GM19099 (cell line): ENCODE data around the gene MRPL44.

Experiments
- POLR2A ChIP-seq: IDR thresholded peaks from 3 replicates; pipeline ENCODE4 v1.6.1; 2011; ENCODE audit warnings: low read depth; ENCODE audit not compliant: insufficient read length; ENCODE audit errors: extremely low read depth

The MRPL44 gene

DNA sequence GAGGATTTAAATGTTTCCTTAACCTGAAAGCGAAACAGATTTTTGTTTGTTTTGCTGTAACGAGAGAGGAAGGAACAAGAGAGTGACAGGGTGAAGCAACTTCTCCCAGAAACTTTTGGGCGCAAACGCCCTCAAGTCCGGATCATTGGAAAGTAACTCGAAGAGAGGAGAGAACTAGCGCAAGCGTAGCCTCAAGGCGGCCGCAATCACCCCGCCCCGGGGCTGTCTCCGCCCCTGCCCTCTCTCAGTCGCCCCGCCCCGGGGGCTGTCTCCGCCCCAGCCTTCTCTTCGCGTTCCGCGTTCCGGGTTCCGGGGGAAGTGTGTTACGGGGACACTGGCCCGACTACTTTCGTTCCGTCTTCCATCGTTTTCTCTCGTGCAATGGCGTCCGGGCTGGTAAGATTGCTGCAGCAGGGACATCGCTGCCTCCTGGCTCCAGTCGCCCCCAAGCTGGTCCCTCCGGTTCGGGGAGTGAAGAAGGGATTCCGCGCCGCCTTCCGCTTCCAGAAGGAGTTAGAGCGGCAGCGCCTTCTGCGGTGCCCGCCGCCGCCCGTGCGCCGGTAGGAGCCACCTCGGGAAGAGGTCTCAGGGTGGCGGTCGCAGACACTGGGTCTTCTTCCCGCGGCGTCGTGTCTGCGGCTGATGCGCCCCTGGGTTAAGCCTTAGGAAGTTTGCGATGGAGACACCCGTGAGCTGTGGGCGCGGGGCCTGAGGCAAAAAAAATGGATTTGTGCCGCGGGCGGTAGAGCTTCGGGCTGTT, at the start of gene MRPL44:
Gene MRPL44, plus strand, starts transcription at position 372 of the 760 bp plus-strand sequence. Its CDS starts 10 bp downstream, at position 382.
- peak; percentile 81 for TF ChIP-seq POLR2A

DNA sequence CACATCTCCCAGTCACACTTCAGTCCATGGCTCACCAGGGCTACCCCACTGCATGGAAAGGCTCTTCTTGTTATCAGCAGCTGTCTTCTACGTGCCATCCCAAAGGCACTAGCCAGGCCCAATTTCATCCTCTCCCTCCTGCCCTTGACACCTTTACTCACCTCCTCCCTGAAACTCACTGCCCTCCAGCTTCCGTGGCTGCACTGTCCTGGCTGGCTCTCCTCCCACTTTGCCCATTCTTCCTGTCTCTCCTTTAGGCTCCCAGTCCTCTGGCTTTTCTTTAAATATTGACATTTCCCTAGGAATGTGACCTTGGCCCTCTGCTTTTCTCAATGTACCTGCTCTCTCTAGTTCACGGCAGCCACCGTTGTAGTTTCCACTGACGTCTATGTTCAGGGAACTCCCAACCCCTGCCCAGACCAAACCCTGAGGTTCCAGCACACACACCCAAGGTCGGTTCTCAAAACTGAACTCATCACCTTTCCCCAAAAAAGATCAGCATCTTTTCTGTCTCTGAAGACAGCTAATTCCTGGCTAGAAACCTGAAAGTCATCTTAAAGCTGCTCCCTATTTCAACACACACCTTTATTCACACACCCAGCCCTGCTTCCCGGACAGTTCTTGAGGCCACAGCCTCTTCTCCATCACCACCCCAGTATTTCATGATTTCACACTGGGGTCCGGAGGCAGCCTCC, 48.8 kb upstream of the MRPL44 start:
- no peak for TF ChIP-seq POLR2A

DNA sequence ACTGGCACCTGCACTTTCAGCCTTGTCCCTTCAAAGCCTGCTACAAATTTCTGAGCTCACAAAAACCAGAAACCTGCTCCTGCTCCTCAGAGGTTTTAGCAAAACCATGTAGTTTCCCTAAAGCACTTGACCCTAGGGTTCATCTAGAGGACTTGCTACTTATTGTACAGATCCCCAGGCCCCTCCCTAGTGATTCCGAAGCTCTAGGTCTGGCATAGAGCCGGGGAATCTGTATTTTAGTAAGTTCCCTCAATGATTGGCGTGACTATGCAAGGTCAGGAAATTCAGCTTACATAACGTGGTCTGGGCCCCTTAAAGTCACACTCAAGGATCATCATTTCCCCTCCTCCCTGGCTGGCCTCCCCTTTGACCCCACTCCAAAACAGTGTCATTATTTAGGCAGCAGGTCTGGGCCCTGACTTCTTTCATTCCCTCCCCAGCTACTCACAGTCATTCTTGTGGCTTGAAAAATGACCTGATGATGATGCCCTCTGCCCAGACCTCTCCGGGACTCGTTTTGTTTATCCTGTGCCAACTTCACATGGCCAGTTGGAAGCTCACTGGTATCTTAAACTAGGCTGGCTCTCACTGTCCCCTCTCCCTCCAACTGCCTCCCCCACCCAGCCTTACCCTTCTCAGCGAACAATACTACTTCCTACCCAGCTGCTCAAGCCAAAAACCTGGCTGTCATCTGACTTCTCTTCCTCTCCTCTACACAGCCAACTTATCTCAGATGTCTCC, 48.1 kb upstream of the MRPL44 start:
- TF ChIP-seq POLR2A = no peak

DNA sequence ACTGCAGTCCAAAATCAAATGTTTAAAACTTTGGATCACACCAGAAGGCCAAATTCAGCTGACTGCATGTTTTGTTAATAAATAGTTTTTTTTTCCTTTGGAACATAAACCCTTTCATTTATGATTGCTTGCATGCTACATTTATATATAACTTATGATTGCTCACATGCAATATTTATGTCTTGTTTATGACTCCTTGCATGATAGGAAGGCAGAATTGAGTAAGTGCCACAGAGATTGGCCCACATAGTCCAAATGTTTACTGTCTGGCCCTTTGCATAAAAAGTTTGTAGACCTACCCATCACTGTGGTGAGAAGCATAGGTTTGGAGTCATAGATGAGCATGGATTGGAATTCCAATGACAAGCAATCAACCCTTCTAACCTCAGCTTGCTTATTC, 42.9 kb upstream of the MRPL44 start:
- no peak for TF ChIP-seq POLR2A

DNA sequence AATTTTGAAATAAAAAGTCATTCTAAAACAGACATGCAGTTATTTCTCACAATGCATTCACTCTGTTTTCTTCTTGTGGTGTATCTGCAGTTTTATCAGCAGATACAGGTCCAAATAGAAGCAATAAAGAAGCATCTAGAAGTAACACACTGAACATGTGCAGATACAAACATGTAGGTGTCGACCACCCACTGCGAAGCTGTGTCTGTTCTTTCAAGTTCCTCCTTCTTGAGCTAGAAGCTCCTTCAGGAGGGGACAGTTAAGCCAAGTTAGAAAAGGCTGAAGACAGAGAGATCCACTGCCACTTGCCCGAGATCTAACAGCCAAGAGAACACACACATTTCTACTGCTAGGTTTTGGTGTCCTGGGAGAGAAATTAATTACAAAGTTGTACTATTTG, 42.2 kb upstream of the MRPL44 start:
- no peak for TF ChIP-seq POLR2A

DNA sequence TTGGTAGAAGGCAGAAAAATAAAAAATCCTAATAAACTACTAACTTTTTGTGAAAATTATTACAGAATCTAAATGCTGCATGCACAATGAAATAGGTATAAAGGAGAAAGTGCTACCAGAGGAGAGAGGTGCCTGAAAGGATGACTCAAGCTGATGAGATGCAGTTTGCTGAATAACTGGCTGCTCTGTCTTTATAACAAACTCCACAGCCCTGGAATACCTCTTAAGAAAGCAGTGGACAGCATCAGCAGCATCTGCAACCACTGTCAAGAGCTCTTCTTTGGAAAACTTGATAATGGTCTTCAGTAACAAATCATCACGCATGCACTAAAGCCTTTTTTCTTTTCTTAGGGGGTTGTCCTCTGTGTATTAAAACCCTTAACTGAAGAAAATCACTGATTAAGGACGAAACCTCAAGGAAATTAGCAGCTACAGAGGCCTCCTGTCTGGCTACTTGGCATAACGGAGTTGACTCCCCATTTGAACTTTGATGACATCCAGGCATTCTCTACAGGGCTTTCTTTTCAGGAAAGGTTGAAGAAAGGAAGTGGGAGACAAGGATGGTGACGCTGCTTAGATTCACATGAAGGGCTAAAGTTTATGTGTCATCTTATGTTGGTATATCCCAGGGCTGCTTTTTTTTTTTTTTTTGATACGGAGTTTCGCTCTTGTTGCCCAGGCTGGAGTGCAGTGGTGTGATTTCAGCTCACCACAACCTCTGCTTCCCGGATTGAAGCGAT, 40.9 kb upstream of the MRPL44 start:
- no peak for TF ChIP-seq POLR2A

DNA sequence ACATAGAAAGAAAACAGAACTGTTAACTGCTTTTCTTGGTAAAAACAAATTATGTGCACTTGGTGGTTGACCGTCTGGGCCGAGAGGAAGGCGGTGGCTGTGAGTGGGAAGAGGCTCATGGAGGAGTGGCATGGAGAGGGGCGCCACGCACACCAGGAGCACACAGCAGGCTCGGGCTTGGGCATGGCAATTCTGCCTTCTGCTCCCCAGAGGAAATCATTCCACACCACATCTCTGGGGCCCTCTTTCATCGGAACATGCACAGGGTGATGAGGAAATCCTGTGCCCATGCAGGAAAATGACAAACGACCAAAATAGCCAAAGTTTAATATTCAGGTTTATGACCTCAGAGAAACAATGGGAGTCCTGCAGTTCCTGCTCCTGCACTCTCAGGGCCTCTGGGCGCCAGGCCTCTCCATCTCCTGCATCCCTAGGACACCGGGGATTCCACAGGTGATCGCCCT, 38.6 kb upstream of the MRPL44 start:
- no peak for TF ChIP-seq POLR2A

DNA sequence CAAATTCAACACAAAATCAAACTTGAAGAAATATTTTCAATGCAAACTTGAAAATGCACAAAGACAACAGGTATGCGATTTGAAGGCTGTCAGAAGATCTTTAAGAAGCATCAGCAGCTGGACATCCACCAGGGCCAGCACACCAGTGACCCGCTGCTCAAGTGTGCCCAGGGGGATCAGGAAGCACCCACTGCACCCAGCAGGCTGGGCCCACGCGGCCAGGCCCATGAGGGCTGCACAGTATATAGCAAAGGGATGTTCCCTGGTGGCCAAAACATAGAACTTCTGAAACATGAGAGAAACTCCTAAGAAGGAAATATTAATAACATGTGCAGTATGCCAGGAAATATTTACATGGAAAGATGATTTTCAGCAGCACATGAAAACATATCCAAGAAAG, 37.2 kb upstream of the MRPL44 start:
- TF ChIP-seq POLR2A = no peak

DNA sequence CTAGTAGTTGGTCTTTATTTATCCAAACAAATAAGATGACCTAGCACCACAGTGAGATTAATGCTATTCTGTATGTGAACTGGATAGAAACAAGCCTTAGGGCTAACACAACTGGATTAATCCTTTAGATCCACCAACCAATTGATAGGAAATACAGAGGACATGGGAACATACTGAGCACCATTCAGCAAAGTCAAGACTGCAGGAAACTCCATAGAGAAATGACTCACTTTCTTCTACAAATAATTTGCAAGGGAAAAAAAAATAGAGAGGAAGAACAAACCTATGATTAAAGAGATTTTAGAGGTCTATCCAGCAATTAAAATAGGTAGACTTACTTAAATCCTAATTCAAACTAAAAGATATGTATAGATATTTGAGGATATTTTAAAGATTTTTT, 36.1 kb upstream of the MRPL44 start:
- TF ChIP-seq POLR2A = no peak

DNA sequence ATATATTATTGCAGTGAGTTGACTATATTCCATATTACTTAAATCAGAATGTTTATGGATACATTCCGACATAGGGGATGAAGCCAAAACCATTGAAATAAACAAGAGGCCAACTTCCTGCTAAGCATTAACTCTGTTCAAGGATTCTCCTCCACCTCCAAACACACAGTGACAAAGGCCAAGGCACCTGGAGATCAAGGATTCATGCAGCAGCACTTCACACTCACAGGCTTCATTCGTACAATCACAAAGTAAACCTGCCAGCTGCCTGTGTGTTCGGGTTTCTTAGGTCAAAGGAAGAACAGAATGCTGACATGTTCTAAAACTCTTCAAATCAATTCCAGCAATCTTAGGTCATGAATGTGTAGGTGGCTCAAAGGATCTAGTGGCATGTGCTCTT, 35.0 kb upstream of the MRPL44 start:
- TF ChIP-seq POLR2A = no peak

DNA sequence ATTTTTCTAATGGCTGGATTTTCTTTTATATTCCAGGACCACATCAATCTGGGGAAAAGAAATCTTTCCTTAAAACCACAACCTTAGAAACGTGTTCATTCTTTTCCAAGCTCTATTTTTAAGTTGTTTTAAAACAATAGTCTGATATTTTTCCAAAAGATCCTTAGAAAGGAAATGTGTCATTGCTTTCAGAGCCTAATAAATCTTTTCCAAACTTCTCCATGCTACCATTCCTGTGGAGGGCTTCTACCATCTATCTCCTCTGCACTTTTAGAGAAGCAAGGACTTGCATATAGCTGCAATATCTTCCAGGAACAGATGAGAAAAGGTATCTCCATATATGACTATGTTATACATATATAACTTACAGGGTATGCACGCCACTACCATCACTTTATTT, 33.3 kb upstream of the MRPL44 start:
- no peak for TF ChIP-seq POLR2A

DNA sequence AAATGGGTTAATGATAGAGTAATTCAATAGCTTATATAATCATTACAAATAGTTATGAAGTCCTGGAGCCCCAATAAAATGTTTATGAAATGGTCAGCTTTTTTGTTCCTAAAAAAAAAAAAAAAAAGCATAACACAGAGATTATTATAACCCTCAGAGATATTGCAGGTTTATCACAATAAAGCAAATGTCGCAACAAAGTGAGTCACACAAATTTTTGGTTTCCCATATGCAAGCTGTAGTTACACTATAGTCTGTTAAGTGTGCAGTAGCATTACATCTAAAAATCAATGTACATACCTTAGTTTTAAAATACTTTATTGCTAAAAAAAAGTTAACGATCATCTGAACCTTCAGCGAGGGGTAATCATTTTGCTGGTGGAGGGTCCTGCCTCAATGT, 32.2 kb upstream of the MRPL44 start:
- no peak for TF ChIP-seq POLR2A

DNA sequence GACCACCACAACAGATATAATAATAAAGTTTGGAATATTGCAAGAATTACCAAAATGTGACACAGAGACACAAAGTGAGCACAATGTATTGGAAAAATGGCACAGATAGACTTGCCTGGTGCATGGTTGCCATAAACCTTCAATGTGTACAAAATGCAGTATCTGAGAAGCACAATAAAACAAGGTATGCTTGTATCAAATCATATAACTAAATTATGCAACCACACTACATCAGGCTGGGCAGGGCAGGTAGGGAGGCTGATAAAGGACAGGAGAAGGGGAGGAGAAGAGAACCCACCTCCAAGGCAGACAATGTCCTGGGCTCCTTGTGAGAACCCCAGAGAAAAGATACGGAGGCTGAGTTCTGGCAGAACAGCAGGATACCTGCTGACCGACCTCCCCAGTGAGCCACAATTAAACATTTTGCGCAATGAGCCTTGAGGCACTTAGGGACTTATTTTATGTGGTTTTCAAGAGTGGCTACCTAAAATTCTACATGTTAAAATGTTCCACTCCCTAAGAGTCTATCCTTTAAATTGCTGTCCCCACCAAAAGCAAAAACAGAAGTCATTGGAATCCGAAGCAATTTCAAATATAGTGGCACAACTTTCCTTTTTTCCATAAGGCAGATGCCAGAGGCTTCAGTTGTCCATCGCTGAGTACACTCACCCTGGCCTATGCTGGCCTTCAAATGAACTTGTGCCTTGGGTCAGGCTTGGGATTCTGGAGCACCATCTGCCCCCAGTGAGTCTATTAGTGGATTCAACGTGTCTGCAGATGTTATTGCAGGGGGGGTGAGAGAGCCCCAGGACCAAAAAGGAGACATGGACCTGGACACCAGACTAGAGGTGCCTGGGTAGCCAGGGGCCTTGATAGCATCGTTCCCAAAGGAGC, 28.9 kb upstream of the MRPL44 start:
- TF ChIP-seq POLR2A = no peak

DNA sequence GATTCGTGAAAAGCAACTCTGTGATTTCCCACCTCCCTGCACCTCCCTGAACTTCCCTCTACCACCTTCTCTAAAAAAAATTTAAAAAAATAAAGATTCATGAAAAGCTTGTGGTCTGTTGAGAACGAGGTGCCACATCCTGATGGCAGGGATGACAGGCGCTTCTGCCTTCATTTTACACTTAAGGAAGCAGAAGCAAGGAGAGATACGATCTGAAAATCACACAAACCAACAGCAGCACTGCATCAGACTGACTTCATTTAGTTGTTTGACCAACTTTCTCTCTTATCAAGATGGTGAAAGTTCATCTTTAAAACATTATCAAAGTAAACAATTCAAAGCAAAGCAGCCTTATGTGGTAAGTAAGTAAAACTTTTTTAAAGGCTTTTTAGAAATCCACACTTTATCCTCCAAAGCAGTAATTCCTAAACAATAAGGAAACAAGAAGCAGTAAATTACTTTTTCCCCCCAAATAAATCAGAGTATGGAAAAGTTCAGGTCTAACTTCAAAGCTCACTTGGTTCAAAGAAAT, 27.6 kb upstream of the MRPL44 start:
- no peak for TF ChIP-seq POLR2A
